IPS-20b (cell line): Measurements from ENCODE around the gene CYTH4.

Experiments used
- H3K27ac ChIP-seq: one replicate; pipeline ENCODE4 v1.5.1; 2013; ENCODE audit warnings: low read length
- H3K27me3 ChIP-seq: 2 replicates; pipeline ENCODE4 v1.6.1; 2013; ENCODE audit warnings: mild to moderate bottlenecking, low read length, inconsistent platforms; ENCODE audit not compliant: insufficient read depth
- H3K36me3 ChIP-seq: 2 replicates; pipeline ENCODE4 v1.6.1; 2013; ENCODE audit warnings: low read depth, mild to moderate bottlenecking, inconsistent platforms, low read length, moderate library complexity; ENCODE audit not compliant: insufficient read depth
- H3K4me1 ChIP-seq: 2 replicates; pipeline ENCODE4 v1.6.1; 2013; ENCODE audit warnings: mild to moderate bottlenecking, control low read depth, inconsistent platforms, low read length, moderate library complexity; ENCODE audit not compliant: insufficient read depth
- H3K4me3 ChIP-seq: 2 replicates; pipeline ENCODE4 v1.5.1; 2013; ENCODE audit warnings: mild to moderate bottlenecking, low read length, inconsistent platforms
- H3K9ac ChIP-seq: 2 replicates; pipeline ENCODE4 v1.6.1; 2013; ENCODE audit warnings: low read depth, mild to moderate bottlenecking, inconsistent platforms, low read length, moderate library complexity
- H3K9me3 ChIP-seq: 2 replicates; pipeline ENCODE4 v1.6.1; 2013; ENCODE audit warnings: mild to moderate bottlenecking, low read depth, low read length, inconsistent platforms; ENCODE audit not compliant: insufficient read depth

Gene CYTH4

GRCh38 chr22:37309211-37310074 lies 27.1 kb downstream of the CYTH4 start:
- Histone ChIP-seq H3K36me3 (no peaks in the 10 kb centered on the region), H3K4me1 (peaks cover 11% of the 10 kb centered on the region; the same call in 1 of the 2 replicates), H3K4me3 (no peak overlapping the region), H3K9ac (no peak overlapping the region), H3K27me3 (peaks cover 3% of the 10 kb centered on the region; the same call in 1 of the 2 replicates), H3K9me3 (no peaks in the 10 kb centered on the region), H3K27ac (no peak overlapping the region)

GRCh38 chr22:37310075-37310606 lies 27.8 kb downstream of the CYTH4 start:
- Histone ChIP-seq H3K4me3 (no peak overlapping the region), H3K4me1 (peaks cover 6% of the 10 kb centered on the region; the same call in 1 of the 2 replicates)

GRCh38 chr22:37310815-37311595 lies 28.7 kb downstream of the CYTH4 start:
- Histone ChIP-seq H3K27me3 (no peaks in the 10 kb centered on the region), H3K4me1 (no peaks in the 10 kb centered on the region; the same call in 1 of the 2 replicates), H3K9ac (no peak overlapping the region), H3K4me3 (no peak overlapping the region), H3K36me3 (no peaks in the 10 kb centered on the region), H3K27ac (no peak overlapping the region), H3K9me3 (no peaks in the 10 kb centered on the region)

More at GRCh38 chr22:37310075-37310606, 27.8 kb downstream of the CYTH4 start:
- Histone ChIP-seq H3K36me3 (no peaks in the 10 kb centered on the region), H3K27ac (no peak overlapping the region), H3K27me3 (no peaks in the 10 kb centered on the region), H3K9ac (no peak overlapping the region), H3K9me3 (no peaks in the 10 kb centered on the region)

- Histone ChIP-seq H3K27ac (no peak overlapping the region), H3K27me3 (no peaks in the 10 kb centered on the region), H3K4me3 (no peak overlapping the region), H3K4me1 (no peaks in the 10 kb centered on the region), H3K9me3 (no peaks in the 10 kb centered on the region), H3K9ac (no peak overlapping the region; the same call in 1 of the 2 replicates), H3K36me3 (no peaks in the 10 kb centered on the region)
Measured at GRCh38 chr22:37311761-37312312, 29.5 kb downstream of the CYTH4 start.

GRCh38 chr22:37312549-37313183 lies 30.4 kb downstream of the CYTH4 start:
- Histone ChIP-seq H3K27ac (no peak overlapping the region), H3K27me3 (no peaks in the 10 kb centered on the region), H3K4me3 (no peak overlapping the region), H3K9ac (no peak overlapping the region), H3K9me3 (no peaks in the 10 kb centered on the region), H3K36me3 (no peaks in the 10 kb centered on the region), H3K4me1 (no peaks in the 10 kb centered on the region)

- Histone ChIP-seq H3K4me3 (no peak overlapping the region), H3K27ac (no peak overlapping the region), H3K36me3 (no peaks in the 10 kb centered on the region), H3K27me3 (no peaks in the 10 kb centered on the region), H3K9me3 (no peaks in the 10 kb centered on the region), H3K4me1 (no peaks in the 10 kb centered on the region), H3K9ac (no peak overlapping the region)
Measured at GRCh38 chr22:37313376-37314314, 31.3 kb downstream of the CYTH4 start.

GRCh38 chr22:37314315-37315074 lies 32.2 kb downstream of the CYTH4 start:
- no peak overlapping the region for H3K9ac ChIP-seq
- H3K9me3 ChIP-seq, result no peaks in the 10 kb centered on the region
- H3K4me1 ChIP-seq, result no peaks in the 10 kb centered on the region
- H3K27me3 ChIP-seq, result no peaks in the 10 kb centered on the region
- H3K36me3 ChIP-seq, result no peaks in the 10 kb centered on the region
- H3K27ac ChIP-seq, result no peak overlapping the region
- no peak overlapping the region for H3K4me3 ChIP-seq

GRCh38 chr22:37316405-37316804 lies 34.1 kb downstream of the CYTH4 start:
- Histone ChIP-seq H3K9ac (no peak overlapping the region), H3K9me3 (no peaks in the 10 kb centered on the region), H3K4me3 (no peak overlapping the region), H3K27ac (no peak overlapping the region), H3K27me3 (no peaks in the 10 kb centered on the region), H3K36me3 (no peaks in the 10 kb centered on the region), H3K4me1 (no peaks in the 10 kb centered on the region)

- no peak overlapping the region for H3K27ac ChIP-seq
- H3K4me3 ChIP-seq, result no peak overlapping the region
- H3K4me1 ChIP-seq, result no peaks in the 10 kb centered on the region
- no peak overlapping the region for H3K9ac ChIP-seq
- H3K27me3 ChIP-seq, result no peaks in the 10 kb centered on the region
- H3K36me3 ChIP-seq, result no peaks in the 10 kb centered on the region
- no peaks in the 10 kb centered on the region for H3K9me3 ChIP-seq
Measured at GRCh38 chr22:37316875-37317371, 34.6 kb downstream of the CYTH4 start.

- Histone ChIP-seq H3K4me1 (no peaks in the 10 kb centered on the region), H3K9ac (no peak overlapping the region)
Measured at GRCh38 chr22:37317698-37318210, 35.4 kb downstream of the CYTH4 start.

More at GRCh38 chr22:37317698-37318210, 35.4 kb downstream of the CYTH4 start:
- Histone ChIP-seq H3K27me3 (peaks cover 6% of the 10 kb centered on the region), H3K9me3 (no peaks in the 10 kb centered on the region), H3K36me3 (no peaks in the 10 kb centered on the region), H3K4me3 (no peak overlapping the region), H3K27ac (no peak overlapping the region)
